Transverse colon (tissue), 4 donors: ENCODE data around the gene ABCG2.

Source experiments
- CTCF ChIP-seq, 5 experiments: fragments of 200-600 bp in 3 of 5; fragments of 450-650 bp in 2 of 5; sonication (generic) in 3 of 5; IDR thresholded peaks; 1 replicate in 2 of 5; 2 replicates in 3 of 5; pipeline ENCODE4 v1.5.1; 2016 to 2017; ENCODE audit warnings: antibody characterized with exemption in 5 of 5, inconsistent platforms in 3 of 5, mild to moderate bottlenecking in 2 of 5, moderate library complexity in 1 of 5
- EP300 ChIP-seq: sonication (generic); formaldehyde crosslinking; IDR thresholded peaks from one replicate; pipeline ENCODE4 v1.6.1; 2017; ENCODE audit warnings: antibody characterized with exemption, low read depth
- POLR2A ChIP-seq: fragments of 450-650 bp; IDR thresholded peaks from one replicate; pipeline ENCODE4 v1.6.1; 2016; ENCODE audit warnings: antibody characterized with exemption, mild to moderate bottlenecking, moderate library complexity
- POLR2AphosphoS5 ChIP-seq, 3 donors: sonication (generic); formaldehyde crosslinking; IDR thresholded peaks; one replicate each; pipeline ENCODE4 v1.6.1; 2016; ENCODE audit warnings: antibody characterized with exemption in 3 of 3

- TF ChIP-seq CTCF (IDR thresholded peaks at IDR 0.05) (no peak), POLR2A (no peak), POLR2AphosphoS5 (IDR thresholded peaks at IDR 0.05) (no peak), EP300 (no peak)
These were observed 30.4 kb upstream of the ABCG2 start for GRCh38 chr4:88188738-88189417.
